ENCODE data around the gene XPO4. TPM values are rescaled to one million over a fixed set of nuclear protein-coding genes. Genes with fewer than 3 reads are reported as not detected.
A peak's percentile ranks its signal among the peaks of the same experiment; 100 is the strongest.

The XPO4 gene
- total and polyA plus RNA-seq, 2 of the 13 experiments (the other 11 are each of a cell fraction or from before 2014, with no cell fraction given) = 8.4 to 24.8 TPM

GRCh38 chr13:20860844-20861243 is 41.7 kb downstream of the XPO4 start:
- H3K4me2 ChIP-seq (ENCODE audit: low read depth, low read length) = no peak overlapping the region
- H3K4me1 ChIP-seq (ENCODE audit: insufficient read depth, low read length) = no peaks in the 10 kb centered on the region
- FAIRE-seq = no peak
- TF ChIP-seq ZFP62 (CRISPR knock-in tag; IDR thresholded peaks at IDR 0.05) (no peak), E2F1 (CRISPR knock-in tag; IDR thresholded peaks at IDR 0.05) (no peak), LBX2 (CRISPR knock-in tag; IDR thresholded peaks at IDR 0.05; ENCODE audit: borderline replicate concordance) (no peak)
- DNase-seq (ENCODE audit: low spot score) = no peak
- no peak overlapping the region for H3K4me3 ChIP-seq (replicated peaks in 1 of 3; ENCODE audit: insufficient read depth in 1 of 3, low read depth in 2 of 3, low read length in 3 of 3)
- intact Hi-C loops (cut with micrococcal nuclease; ENCODE audit: unreplicated experiment) = loop anchor here (10.0 kb wide), 1 partner anchor 64 kb away; no protein-coding TSS in a partner anchor
- ChIA-PET POLR2A (no interaction called here), CTCF (ENCODE audit: low intra/inter-chr PET ratio, low total read pairs) (no interaction called here)
- peaks cover 5 to 18% of the 10 kb centered on the region in 2 experiments; a peak in 2 of 5 replicates for H3K36me3 ChIP-seq (replicated peaks in 1 of 2; ENCODE audit: control insufficient read depth in 1 of 2, insufficient read depth in 2 of 2, low read length in 2 of 2)
- no peak overlapping the region for H2AFZ ChIP-seq (ENCODE audit: low read length)
- no peaks in the 10 kb centered on the region for H4K20me1 ChIP-seq (ENCODE audit: insufficient read depth, low read length)
- H3K79me2 ChIP-seq (ENCODE audit: insufficient read depth, low read length) = peaks cover 20% of the 10 kb centered on the region
- no peak overlapping the region for H3K9ac ChIP-seq (ENCODE audit: insufficient read depth, low read depth, low read length)
- no peaks in the 10 kb centered on the region for H3K9me3 ChIP-seq (ENCODE audit: low read length)
- no peak overlapping the region for H3K27ac ChIP-seq (ENCODE audit: extremely low read length, insufficient read depth, low read length)
- H3K27me3 ChIP-seq (ENCODE audit: control insufficient read depth in 1 of 2, insufficient read depth in 2 of 2, low read length in 2 of 2) = no peaks in the 10 kb centered on the region
- in situ Hi-C loops (cut with HindIII; ENCODE audit: extremely low pct_ligation_motif_present, low pct_unique_long_range_greater_than_20kb) = no loop called here
- TSS peak; percentile 13 for BruUV-seq (replicated peaks)
- ATAC-seq = no peak

GRCh38 chr13:20856650-20857049 is 45.9 kb downstream of the XPO4 start:
- POLR2A ChIA-PET = no interaction called here
- Histone ChIP-seq H2AFZ (ENCODE audit: low read length) (no peak overlapping the region), H3K27me3 (ENCODE audit: control insufficient read depth in 1 of 2, insufficient read depth in 2 of 2, low read length in 2 of 2) (no peaks in the 10 kb centered on the region), H3K27ac (ENCODE audit: extremely low read length, insufficient read depth, low read length) (no peak overlapping the region), H3K79me2 (ENCODE audit: insufficient read depth, low read length) (peaks cover 2% of the 10 kb centered on the region), H3K9ac (ENCODE audit: insufficient read depth, low read depth, low read length) (no peak overlapping the region), H3K4me2 (ENCODE audit: low read depth, low read length) (no peak overlapping the region), H3K4me1 (ENCODE audit: insufficient read depth, low read length) (no peaks in the 10 kb centered on the region), H3K36me3 (replicated peaks in 1 of 2; ENCODE audit: control insufficient read depth in 1 of 2, insufficient read depth in 2 of 2, low read length in 2 of 2) (peaks cover 6 to 27% of the 10 kb centered on the region in 2 experiments; a peak in 4 of 5 replicates), H3K4me3 (replicated peaks in 1 of 3; ENCODE audit: insufficient read depth in 1 of 3, low read depth in 2 of 3, low read length in 3 of 3) (no peak overlapping the region), H4K20me1 (ENCODE audit: insufficient read depth, low read length) (no peaks in the 10 kb centered on the region), H3K9me3 (ENCODE audit: low read length) (no peaks in the 10 kb centered on the region)
- 95% methylated on average over 5 of the region's 5 CpGs for WGBS (ENCODE audit: low lambda C conversion rate)
- in situ Hi-C loops (cut with HindIII; ENCODE audit: extremely low pct_ligation_motif_present, low pct_unique_long_range_greater_than_20kb) = no loop called here
- TF ChIP-seq ZNF337 (CRISPR knock-in tag; IDR thresholded peaks at IDR 0.05; ENCODE audit: borderline replicate concordance, low read depth) (no peak), RAD21 (CRISPR knock-in tag; IDR thresholded peaks at IDR 0.05) (no peak), DNMT3B (CRISPR knock-in tag; conservative IDR thresholded peaks at IDR 0.05) (no peak), MBNL3 (CRISPR knock-in tag; conservative IDR thresholded peaks at IDR 0.05) (no peak), ZNF629 (CRISPR knock-in tag; conservative IDR thresholded peaks at IDR 0.05) (no peak), MATR3 (CRISPR knock-in tag; IDR thresholded peaks at IDR 0.05) (no peak)
- no TSS peak for BruUV-seq (replicated peaks)
- no peak for FAIRE-seq
- no peak for ATAC-seq
- intact Hi-C loops (cut with micrococcal nuclease; ENCODE audit: unreplicated experiment) = no loop called here
- CTCF ChIA-PET (ENCODE audit: low intra/inter-chr PET ratio, low total read pairs) = no interaction called here
- no peak for DNase-seq (ENCODE audit: low spot score)

Measured in HepG2 (cell line).